Activated naive CD8-positive, alpha-beta T cell treated with anti-CD3 and anti-CD28 coated beads, Interleukin-2, amount 10 ng/mL, durations not matched to agents 7 days and 5 days (primary cell): ENCODE measurements around the gene MACO1. TPM values are rescaled to one million over a fixed set of nuclear protein-coding genes. Genes with fewer than 3 reads are reported as not detected.
"Not testable (repeated sequence)": the region's sequence is repeated elsewhere in the genome, so short reads cannot be mapped to it uniquely, and the experiment has no call there.

Experiments
- ATAC-seq: fragments of 150-1000 bp; cut with Tn5 transposase; one replicate; pipeline ENCODE4 v1.10.0; 2021; ENCODE audit warnings: low read depth, moderate library complexity
- POLR2A ChIA-PET: fragments of 350-600 bp; sonication (Branson Sonifier 250); formaldehyde crosslinking; loops from one replicate; lab custom pipeline; 2021; ENCODE audit warnings: antibody characterized with exemption; lab: Charles Lee
- DNase-seq: peaks from one replicate; pipeline ENCODE4 v3.0.0; 2021
- H3K27ac Mint-ChIP-seq: one replicate; pipeline ENCODE4 v1.8.0; 2022; ENCODE audit warnings: mild to moderate bottlenecking, mixed read lengths
- H3K27me3 Mint-ChIP-seq: one replicate; pipeline ENCODE4 v1.8.0; 2022; ENCODE audit warnings: mild to moderate bottlenecking, moderate library complexity, mixed read lengths
- H3K36me3 Mint-ChIP-seq: one replicate; pipeline ENCODE4 v1.8.0; 2021; ENCODE audit warnings: mild to moderate bottlenecking, mixed read lengths
- H3K4me1 Mint-ChIP-seq: one replicate; pipeline ENCODE4 v1.8.0; 2021; ENCODE audit warnings: mixed read lengths
- H3K4me3 Mint-ChIP-seq: one replicate; pipeline ENCODE4 v1.8.0; 2022; ENCODE audit warnings: mild to moderate bottlenecking, moderate library complexity, mixed read lengths
- H3K9me3 Mint-ChIP-seq: one replicate; pipeline ENCODE4 v1.8.0; 2021; ENCODE audit warnings: mixed read lengths
- total RNA-seq, 2 experiments: library from RNA; stranded (reverse); gene quantifications; one replicate each; pipeline ENCODE4 v1.2.3, GENCODE V29; 2021

MACO1 gene
- total RNA-seq = 10 to 100 TPM; 20.6 to 21.1 TPM

GRCh38 chr1:25430073-25430966 is at the start of gene MACO1:
MACO1 (plus strand) TSS chr1:25430897; CDS start chr1:25431099, 202 bp downstream.
- POLR2A ChIA-PET = interaction anchor here (0.5 to 2.1 kb wide), 10 partner anchors 11 to 920 kb away, joined by 3 to 10 read pairs (median 4); partner anchors contain the start of genes MTFR1L, RSRP1 and TMEM50A
- ATAC-seq (peak; percentile 91), DNase-seq (peak; percentile 98)
- Mint-ChIP-seq H3K27me3 (no peaks in the 10 kb centered on the region), H3K4me3 (peak within 1 kb of the TSS; percentile 95), H3K36me3 (peaks cover 3% of the 10 kb centered on the region), H3K27ac (peak within 1 kb of the TSS; percentile 96), H3K4me1 (peaks cover 41% of the 10 kb centered on the region), H3K9me3 (no peaks in the 10 kb centered on the region)

GRCh38 chr1:25382543-25382942 is 48.2 kb upstream of the MACO1 start:
- ATAC-seq, H3K9me3 Mint-ChIP-seq, H3K4me1 Mint-ChIP-seq, H3K36me3 Mint-ChIP-seq, POLR2A ChIA-PET, H3K27ac Mint-ChIP-seq, H3K4me3 Mint-ChIP-seq, DNase-seq: not testable (repeated sequence)
- H3K27me3 Mint-ChIP-seq = peaks cover 21% of the 10 kb centered on the region

- peaks cover 19% of the 10 kb centered on the region for H3K27me3 Mint-ChIP-seq
- ATAC-seq, H3K9me3 Mint-ChIP-seq, H3K4me1 Mint-ChIP-seq, H3K4me3 Mint-ChIP-seq, DNase-seq, H3K36me3 Mint-ChIP-seq, H3K27ac Mint-ChIP-seq, POLR2A ChIA-PET: not testable (repeated sequence)
Measured at GRCh38 chr1:25383090-25383489, 47.6 kb upstream of the MACO1 start.

GRCh38 chr1:25383875-25384274 is 46.8 kb upstream of the MACO1 start:
- H3K27ac Mint-ChIP-seq, H3K9me3 Mint-ChIP-seq, POLR2A ChIA-PET, ATAC-seq, H3K4me3 Mint-ChIP-seq, DNase-seq, H3K4me1 Mint-ChIP-seq, H3K36me3 Mint-ChIP-seq: not testable (repeated sequence)
- peaks cover 19% of the 10 kb centered on the region for H3K27me3 Mint-ChIP-seq

GRCh38 chr1:25387096-25387495 is 43.6 kb upstream of the MACO1 start:
- H3K27ac Mint-ChIP-seq, H3K36me3 Mint-ChIP-seq, H3K9me3 Mint-ChIP-seq, H3K4me3 Mint-ChIP-seq, ATAC-seq, DNase-seq, H3K4me1 Mint-ChIP-seq, POLR2A ChIA-PET: not testable (repeated sequence)
- peaks cover 18% of the 10 kb centered on the region for H3K27me3 Mint-ChIP-seq

- H3K27me3 Mint-ChIP-seq = peaks cover 13% of the 10 kb centered on the region
- POLR2A ChIA-PET, DNase-seq, H3K4me3 Mint-ChIP-seq, ATAC-seq, H3K36me3 Mint-ChIP-seq, H3K9me3 Mint-ChIP-seq, H3K4me1 Mint-ChIP-seq, H3K27ac Mint-ChIP-seq: not testable (repeated sequence)
Measured at GRCh38 chr1:25388691-25389090, 42.0 kb upstream of the MACO1 start.

GRCh38 chr1:25389721-25390120 is 41.0 kb upstream of the MACO1 start:
- H3K27ac Mint-ChIP-seq, H3K9me3 Mint-ChIP-seq, H3K4me1 Mint-ChIP-seq, POLR2A ChIA-PET, H3K36me3 Mint-ChIP-seq, DNase-seq, H3K4me3 Mint-ChIP-seq, ATAC-seq: not testable (repeated sequence)
- peaks cover 19% of the 10 kb centered on the region for H3K27me3 Mint-ChIP-seq

GRCh38 chr1:25392841-25393240 is 37.9 kb upstream of the MACO1 start:
- no peak overlapping the region for H3K27ac Mint-ChIP-seq
- H3K27me3 Mint-ChIP-seq = peaks cover 15% of the 10 kb centered on the region
- POLR2A ChIA-PET = no interaction called here
- no peaks in the 10 kb centered on the region for H3K36me3 Mint-ChIP-seq
- peaks cover 7% of the 10 kb centered on the region for H3K4me1 Mint-ChIP-seq
- H3K9me3 Mint-ChIP-seq = no peaks in the 10 kb centered on the region
- no peak overlapping the region for H3K4me3 Mint-ChIP-seq
- DNase-seq = no peak
- ATAC-seq = no peak

- ATAC-seq, DNase-seq, H3K4me1 Mint-ChIP-seq, H3K4me3 Mint-ChIP-seq, H3K9me3 Mint-ChIP-seq, H3K27ac Mint-ChIP-seq, POLR2A ChIA-PET, H3K36me3 Mint-ChIP-seq: not testable (repeated sequence)
- H3K27me3 Mint-ChIP-seq = peaks cover 18% of the 10 kb centered on the region
Measured at GRCh38 chr1:25397549-25397948, 33.1 kb upstream of the MACO1 start.

- H3K4me3 Mint-ChIP-seq, H3K27ac Mint-ChIP-seq, POLR2A ChIA-PET, H3K36me3 Mint-ChIP-seq, DNase-seq, H3K9me3 Mint-ChIP-seq, ATAC-seq, H3K4me1 Mint-ChIP-seq: not testable (repeated sequence)
- peaks cover 18% of the 10 kb centered on the region for H3K27me3 Mint-ChIP-seq
Measured at GRCh38 chr1:25398079-25398478, 32.6 kb upstream of the MACO1 start.

GRCh38 chr1:25402947-25403803 is 27.5 kb upstream of the MACO1 start:
- POLR2A ChIA-PET, H3K4me1 Mint-ChIP-seq, H3K9me3 Mint-ChIP-seq, H3K4me3 Mint-ChIP-seq, H3K36me3 Mint-ChIP-seq, H3K27ac Mint-ChIP-seq: not testable (repeated sequence)
- peaks cover 11% of the 10 kb centered on the region for H3K27me3 Mint-ChIP-seq
- DNase-seq = peak; percentile 33
- ATAC-seq = peak; percentile 70

- H3K4me1 Mint-ChIP-seq, POLR2A ChIA-PET, DNase-seq, H3K27me3 Mint-ChIP-seq, ATAC-seq, H3K36me3 Mint-ChIP-seq, H3K27ac Mint-ChIP-seq, H3K9me3 Mint-ChIP-seq, H3K4me3 Mint-ChIP-seq: not testable (repeated sequence)
Measured at GRCh38 chr1:25405731-25406305, 24.9 kb upstream of the MACO1 start.
